Spleen (tissue), 11 donors: ENCODE measurements around the gene WDFY4. TPM values are rescaled to one million over a fixed set of nuclear protein-coding genes. Genes with fewer than 3 reads are reported as not detected.

ENCODE experiments used
- DNase-seq: peaks from one replicate; pipeline ENCODE4 v3.0.0-alpha.2; 2020
- H3K27ac ChIP-seq, 8 donors: fragments of 200-600 bp; sonication (generic) in 7 of 8; 1 replicate in 4 of 8; 2 replicates in 4 of 8; pipeline versions ENCODE4 v1.5.0 to v1.8.0; 2016 to 2021; ENCODE audit warnings: inconsistent platforms in 4 of 8, mild to moderate bottlenecking in 4 of 8, moderate library complexity in 1 of 8
- H3K27me3 ChIP-seq, 7 donors: fragments of 200-600 bp; sonication (generic) in 6 of 7; replicated peaks in 1 of 7; 1 replicate in 4 of 7; 2 replicates in 3 of 7; pipeline versions ENCODE4 v1.5.0 to v1.8.0; 2016 to 2021; ENCODE audit warnings: inconsistent platforms in 3 of 7, mild to moderate bottlenecking in 1 of 7
- H3K36me3 ChIP-seq, 6 donors: fragments of 200-600 bp; sonication (generic) in 5 of 6; 1 replicate in 4 of 6; 2 replicates in 2 of 6; pipeline versions ENCODE4 v1.5.0 to v1.8.0; 2016 to 2021; ENCODE audit warnings: inconsistent platforms in 2 of 6
- H3K4me1 ChIP-seq, 6 donors: fragments of 200-600 bp; sonication (generic) in 5 of 6; 1 replicate in 3 of 6; 2 replicates in 3 of 6; pipeline versions ENCODE4 v1.5.0 to v1.8.0; 2016 to 2021; ENCODE audit warnings: inconsistent platforms in 3 of 6
- H3K4me3 ChIP-seq, 8 donors: fragments of 200-600 bp; sonication (generic) in 7 of 8; 1 replicate in 4 of 8; 2 replicates in 4 of 8; pipeline versions ENCODE4 v1.5.0 to v1.8.0; 2016 to 2021; ENCODE audit warnings: inconsistent platforms in 4 of 8, mild to moderate bottlenecking in 4 of 8, moderate library complexity in 2 of 8
- H3K9me3 ChIP-seq, 8 donors: fragments of 200-600 bp; sonication (generic) in 7 of 8; 1 replicate in 4 of 8; 2 replicates in 4 of 8; pipeline versions ENCODE4 v1.5.0 to v1.8.0; 2016 to 2021; ENCODE audit warnings: inconsistent platforms in 4 of 8
- POLR2A ChIP-seq, 3 donors: fragments of 450-650 bp; IDR thresholded peaks; one replicate each; pipeline ENCODE4 v1.5.1; 2017; ENCODE audit warnings: antibody characterized with exemption in 3 of 3, mild to moderate bottlenecking in 1 of 3
- POLR2AphosphoS5 ChIP-seq, 3 donors: sonication (generic); formaldehyde crosslinking; IDR thresholded peaks; one replicate each; pipeline ENCODE4 v1.5.1; 2017; ENCODE audit warnings: antibody characterized with exemption in 3 of 3
- WGBS, 5 donors: extraction: QIAGEN DNeasy Blood & Tissue Kit in 3 of 5; methylation state at CpG; one replicate each; pipeline versions ENCODE4 v1.1.5 to v1.1.7; 2013 to 2018; 5-methylcytosine and 5-hydroxymethylcytosine counted together
- intact Hi-C: fragments of 100-400 bp; cut with DNase I; formaldehyde crosslinking; loops from one replicate; pipeline ENCODE4 v1.15.0; 2023; ENCODE audit warnings: low total_unique reads
- polyA plus RNA-seq, 3 donors: library from polyadenylated mRNA; stranded (reverse); fragments of 200-250 nt; gene quantifications; one replicate each; pipeline ENCODE4 v1.2.1, GENCODE V29; 2013
- total RNA-seq, 7 donors: library from RNA; depleted of rRNA in 3 of 7; stranded (reverse); fragments of >200 nt in 3 of 7; fragmentation: NEBNext Ultra II Directional in 4 of 7; extraction: Animal tissue kit (Norgen Biotek cat#: 25700) in 4 of 7; gene quantifications; one replicate each; pipeline versions ENCODE4 v1.1.0 to v1.2.1, GENCODE V29; 2016 to 2021
- TF ChIP-seq, protein P1 (sequence below), 11 experiments: fragments of 200-600 bp in 7 of 11; fragments of 450-650 bp in 4 of 11; sonication (generic) in 4 of 11; IDR thresholded peaks in 8 of 11; conservative IDR thresholded peaks in 3 of 11; 1 replicate in 7 of 11; 2 replicates in 4 of 11; pipeline versions ENCODE4 v1.4.0 to v1.8.0; 2016 to 2021; ENCODE audit warnings: antibody characterized with exemption in 11 of 11, inconsistent platforms in 4 of 11, mild to moderate bottlenecking in 1 of 11
- donor health status: healthy with polysubstance abuse.
- donor health status: DM: no; HTN: no; CAD: no; lungs with moderate emphysema.
- donor health status: DM: no; HTN: no; CAD: no.
- donor health status: Bipolar disorder and iron deficiency.
- donor health status: healthy.
- donor health status: DM: no; HTN: no; CAD: no.
- donor health status: DM: yes; HTN: yes; CAD: no.

WDFY4 gene
- total and polyA plus RNA-seq, 10 donors = 31.7 to 120 (median 88.9) TPM

DNA sequence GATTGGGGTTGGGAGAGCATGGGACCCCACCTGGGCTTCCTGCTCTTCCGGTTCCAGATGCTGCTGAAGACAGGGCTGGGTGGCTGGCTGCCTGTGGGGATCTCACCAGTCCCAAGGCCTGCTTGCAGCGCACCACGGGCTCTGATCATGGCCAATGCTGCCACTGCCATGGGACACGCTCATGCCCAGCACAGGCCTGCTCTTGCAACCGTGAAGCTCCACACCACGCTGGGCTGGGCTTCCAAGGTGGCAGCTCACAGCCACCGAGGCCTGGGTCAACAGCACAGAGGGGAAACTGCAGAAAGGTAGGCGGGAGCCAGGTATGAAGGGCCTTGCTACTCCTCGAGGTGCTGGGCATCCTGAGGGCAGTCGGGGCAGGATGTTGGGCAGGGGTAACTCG lies 327.1 kb downstream of the WDFY4 start:
- Histone ChIP-seq H3K36me3 (no peaks in the 10 kb centered on the region), H3K9me3 (no peaks in the 10 kb centered on the region), H3K4me1 (no peaks in the 10 kb centered on the region), H3K4me3 (no peak overlapping the region), H3K27me3 (peaks cover 0 to 36% (median 0%) of the 10 kb centered on the region in 7 donors), H3K27ac (no peak overlapping the region)
- TF ChIP-seq POLR2A (IDR thresholded peaks at IDR 0.05) = no peak
- TF ChIP-seq, protein P1, sequence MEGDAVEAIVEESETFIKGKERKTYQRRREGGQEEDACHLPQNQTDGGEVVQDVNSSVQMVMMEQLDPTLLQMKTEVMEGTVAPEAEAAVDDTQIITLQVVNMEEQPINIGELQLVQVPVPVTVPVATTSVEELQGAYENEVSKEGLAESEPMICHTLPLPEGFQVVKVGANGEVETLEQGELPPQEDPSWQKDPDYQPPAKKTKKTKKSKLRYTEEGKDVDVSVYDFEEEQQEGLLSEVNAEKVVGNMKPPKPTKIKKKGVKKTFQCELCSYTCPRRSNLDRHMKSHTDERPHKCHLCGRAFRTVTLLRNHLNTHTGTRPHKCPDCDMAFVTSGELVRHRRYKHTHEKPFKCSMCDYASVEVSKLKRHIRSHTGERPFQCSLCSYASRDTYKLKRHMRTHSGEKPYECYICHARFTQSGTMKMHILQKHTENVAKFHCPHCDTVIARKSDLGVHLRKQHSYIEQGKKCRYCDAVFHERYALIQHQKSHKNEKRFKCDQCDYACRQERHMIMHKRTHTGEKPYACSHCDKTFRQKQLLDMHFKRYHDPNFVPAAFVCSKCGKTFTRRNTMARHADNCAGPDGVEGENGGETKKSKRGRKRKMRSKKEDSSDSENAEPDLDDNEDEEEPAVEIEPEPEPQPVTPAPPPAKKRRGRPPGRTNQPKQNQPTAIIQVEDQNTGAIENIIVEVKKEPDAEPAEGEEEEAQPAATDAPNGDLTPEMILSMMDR (IDR thresholded peaks at IDR 0.05 in 8 of 11, conservative IDR thresholded peaks at IDR 0.05 in 3 of 11) = no peak
- TF ChIP-seq POLR2AphosphoS5 (IDR thresholded peaks at IDR 0.05) = no peak
- intact Hi-C loops = no loop called here
- 85 to 95% (median 89%) methylated on average over 6 to 11 of the region's 11 CpGs for WGBS, 5 donors
- no peak for DNase-seq

- Histone ChIP-seq H3K27me3 (peaks cover 0 to 36% (median 0%) of the 10 kb centered on the region in 7 donors), H3K27ac (no peak overlapping the region), H3K36me3 (no peaks in the 10 kb centered on the region), H3K4me1 (no peaks in the 10 kb centered on the region), H3K4me3 (no peak overlapping the region), H3K9me3 (no peaks in the 10 kb centered on the region)
- WGBS, 5 donors = 63 to 87% (median 78%) methylated on average over 4 of the region's 4 CpGs
- intact Hi-C loops = no loop called here
- TF ChIP-seq, protein P1 (IDR thresholded peaks at IDR 0.05 in 8 of 11, conservative IDR thresholded peaks at IDR 0.05 in 3 of 11) = no peak
- TF ChIP-seq POLR2AphosphoS5 (IDR thresholded peaks at IDR 0.05) (no peak), POLR2A (IDR thresholded peaks at IDR 0.05) (no peak)
- peak; percentile 33 for DNase-seq
Observed at GRCh38 chr10:49012603-49013002, 327.9 kb downstream of the WDFY4 start.

- peaks cover 0 to 45% (median 0%) of the 10 kb centered on the region in 7 donors for H3K27me3 ChIP-seq
- TF ChIP-seq POLR2AphosphoS5 (IDR thresholded peaks at IDR 0.05) (no peak), POLR2A (IDR thresholded peaks at IDR 0.05) (no peak)
- TF ChIP-seq, protein P1 (IDR thresholded peaks at IDR 0.05 in 8 of 11, conservative IDR thresholded peaks at IDR 0.05 in 3 of 11) = no peak
- DNase-seq = peak; percentile 15
- H3K9me3 ChIP-seq = no peaks in the 10 kb centered on the region
- H3K4me1 ChIP-seq = no peaks in the 10 kb centered on the region
- intact Hi-C loops = no loop called here
- H3K4me3 ChIP-seq = no peak overlapping the region
- no peak overlapping the region for H3K27ac ChIP-seq
- no peaks in the 10 kb centered on the region for H3K36me3 ChIP-seq
- WGBS, 5 donors = 88 to 94% (median 91%) methylated on average over 4 of the region's 4 CpGs
Observed at GRCh38 chr10:49015700-49016099, 331.0 kb downstream of the WDFY4 start.

GRCh38 chr10:49021685-49022084 lies 337.0 kb downstream of the WDFY4 start:
- no peaks in the 10 kb centered on the region for H3K36me3 ChIP-seq
- peaks cover 0 to 30% (median 0%) of the 10 kb centered on the region in 7 donors for H3K27me3 ChIP-seq
- no peaks in the 10 kb centered on the region for H3K9me3 ChIP-seq
- H3K4me3 ChIP-seq = no peak overlapping the region
- DNase-seq = no peak
- 94 to 98% (median 95%) methylated on average over 6 of the region's 6 CpGs for WGBS, 5 donors
- TF ChIP-seq, protein P1 (IDR thresholded peaks at IDR 0.05 in 8 of 11, conservative IDR thresholded peaks at IDR 0.05 in 3 of 11) = no peak
- no peak for TF ChIP-seq POLR2A (IDR thresholded peaks at IDR 0.05)
- no peak for TF ChIP-seq POLR2AphosphoS5 (IDR thresholded peaks at IDR 0.05)
- peaks cover 0 to 3% (median 0%) of the 10 kb centered on the region in 6 donors for H3K4me1 ChIP-seq
- H3K27ac ChIP-seq = no peak overlapping the region
- intact Hi-C loops = no loop called here
